HFFc6 (cell line): ENCODE data around the gene ZNF98. TPM values are rescaled to one million over a fixed set of nuclear protein-coding genes. Genes with fewer than 3 reads are reported as not detected.

Experiments
- DNase-seq: peaks from one replicate; pipeline ENCODE4 v3.0.0-alpha.2; 2018
- H3K27ac Mint-ChIP-seq: 2 replicates; pipeline ENCODE4 v1.8.0; 2020; ENCODE audit warnings: mild to moderate bottlenecking, mixed read lengths
- H3K27me3 Mint-ChIP-seq: 2 replicates; pipeline ENCODE4 v1.8.0; 2021; ENCODE audit warnings: mild to moderate bottlenecking, moderate library complexity, mixed read lengths; ENCODE audit not compliant: insufficient read depth
- H3K36me3 Mint-ChIP-seq: 2 replicates; pipeline ENCODE4 v1.8.0; 2021; ENCODE audit warnings: low read depth, mixed read lengths
- H3K4me1 Mint-ChIP-seq: 2 replicates; pipeline ENCODE4 v1.8.0; 2020; ENCODE audit warnings: low read depth, mixed read lengths
- H3K4me3 Mint-ChIP-seq: 2 replicates; pipeline ENCODE4 v1.8.0; 2020; ENCODE audit warnings: mild to moderate bottlenecking, moderate library complexity, mixed read lengths
- H3K9me3 Mint-ChIP-seq: 2 replicates; pipeline ENCODE4 v1.8.0; 2020; ENCODE audit warnings: mild to moderate bottlenecking, mixed read lengths
- total RNA-seq, 6 experiments: library from RNA; stranded (reverse); fragmentation: NEBNext Ultra II Directional; extraction: Animal tissue kit (Norgen Biotek cat#: 25700); gene quantifications; 2 replicates in 1 of 6; 3 replicates in 5 of 6; pipeline ENCODE4 v1.2.3, GENCODE V29; 2021
- TF ChIP-seq, protein P1 (sequence below): fragments of 200-600 bp; sonication (generic); IDR thresholded peaks from 2 replicates; pipeline ENCODE4 v1.5.0; 2021; ENCODE audit warnings: antibody characterized with exemption, mild to moderate bottlenecking

Gene ZNF98
- total RNA-seq, 6 experiments from 2014 or later: not detected

DNA sequence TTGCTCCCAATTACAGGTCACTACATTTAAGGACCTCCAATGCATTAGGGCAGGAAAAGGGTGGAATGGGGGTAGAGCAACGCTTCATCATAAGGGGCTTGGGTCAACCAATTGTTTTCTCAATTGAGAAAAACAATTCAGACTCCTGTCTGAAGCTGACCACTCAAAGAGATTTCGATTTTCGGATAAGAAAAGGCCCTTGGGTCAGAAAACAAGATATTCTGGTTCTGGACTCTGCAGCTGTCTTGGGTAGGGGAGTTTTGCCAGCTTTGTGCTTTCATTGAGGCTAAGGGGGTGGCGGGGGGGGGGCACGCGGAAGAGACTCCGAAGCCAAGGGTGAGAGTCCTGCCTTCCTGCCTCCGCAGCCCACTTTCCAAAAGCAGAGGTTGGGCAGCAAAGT, 4.8 kb upstream of the ZNF98 start:
- peaks cover 1% of the 10 kb centered on the region; the same call in 1 of the 2 replicates for H3K27me3 Mint-ChIP-seq
- TF ChIP-seq, protein P1, sequence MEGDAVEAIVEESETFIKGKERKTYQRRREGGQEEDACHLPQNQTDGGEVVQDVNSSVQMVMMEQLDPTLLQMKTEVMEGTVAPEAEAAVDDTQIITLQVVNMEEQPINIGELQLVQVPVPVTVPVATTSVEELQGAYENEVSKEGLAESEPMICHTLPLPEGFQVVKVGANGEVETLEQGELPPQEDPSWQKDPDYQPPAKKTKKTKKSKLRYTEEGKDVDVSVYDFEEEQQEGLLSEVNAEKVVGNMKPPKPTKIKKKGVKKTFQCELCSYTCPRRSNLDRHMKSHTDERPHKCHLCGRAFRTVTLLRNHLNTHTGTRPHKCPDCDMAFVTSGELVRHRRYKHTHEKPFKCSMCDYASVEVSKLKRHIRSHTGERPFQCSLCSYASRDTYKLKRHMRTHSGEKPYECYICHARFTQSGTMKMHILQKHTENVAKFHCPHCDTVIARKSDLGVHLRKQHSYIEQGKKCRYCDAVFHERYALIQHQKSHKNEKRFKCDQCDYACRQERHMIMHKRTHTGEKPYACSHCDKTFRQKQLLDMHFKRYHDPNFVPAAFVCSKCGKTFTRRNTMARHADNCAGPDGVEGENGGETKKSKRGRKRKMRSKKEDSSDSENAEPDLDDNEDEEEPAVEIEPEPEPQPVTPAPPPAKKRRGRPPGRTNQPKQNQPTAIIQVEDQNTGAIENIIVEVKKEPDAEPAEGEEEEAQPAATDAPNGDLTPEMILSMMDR: no peak
- H3K4me3 Mint-ChIP-seq: no peak overlapping the region
- H3K36me3 Mint-ChIP-seq: peaks cover 10% of the 10 kb centered on the region
- H3K27ac Mint-ChIP-seq: no peak overlapping the region
- peaks cover 55% of the 10 kb centered on the region for H3K9me3 Mint-ChIP-seq
- H3K4me1 Mint-ChIP-seq: no peaks in the 10 kb centered on the region
- DNase-seq: no peak

DNA sequence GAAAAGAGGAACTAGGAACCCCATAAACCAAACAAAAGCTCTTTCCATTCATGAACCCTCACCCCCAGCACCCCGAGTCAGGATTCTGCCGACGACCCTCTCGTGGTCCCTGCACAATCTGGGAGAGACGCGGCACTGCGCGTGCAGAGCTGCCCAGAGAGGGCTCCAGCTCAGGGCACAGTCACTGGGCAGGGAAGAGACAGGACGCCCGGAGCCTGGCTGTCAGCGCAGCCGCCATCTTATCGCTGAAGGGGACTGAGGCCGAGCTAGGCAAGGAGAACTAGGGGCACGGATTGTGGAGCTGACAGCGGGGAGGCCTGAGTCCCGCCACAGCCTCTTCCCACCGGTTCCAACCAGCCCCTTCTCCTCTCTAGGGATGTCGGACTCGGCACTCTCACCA, 349 bp downstream of the ZNF98 start:
- TF ChIP-seq, protein P1: no peak
- Mint-ChIP-seq H3K36me3 (peaks cover 5% of the 10 kb centered on the region; the same call in 1 of the 2 replicates), H3K4me3 (no peak overlapping the region), H3K4me1 (no peaks in the 10 kb centered on the region), H3K27ac (no peak overlapping the region), H3K9me3 (peaks cover 79% of the 10 kb centered on the region), H3K27me3 (peaks cover 1% of the 10 kb centered on the region; the same call in 1 of the 2 replicates)
- DNase-seq: no peak

DNA sequence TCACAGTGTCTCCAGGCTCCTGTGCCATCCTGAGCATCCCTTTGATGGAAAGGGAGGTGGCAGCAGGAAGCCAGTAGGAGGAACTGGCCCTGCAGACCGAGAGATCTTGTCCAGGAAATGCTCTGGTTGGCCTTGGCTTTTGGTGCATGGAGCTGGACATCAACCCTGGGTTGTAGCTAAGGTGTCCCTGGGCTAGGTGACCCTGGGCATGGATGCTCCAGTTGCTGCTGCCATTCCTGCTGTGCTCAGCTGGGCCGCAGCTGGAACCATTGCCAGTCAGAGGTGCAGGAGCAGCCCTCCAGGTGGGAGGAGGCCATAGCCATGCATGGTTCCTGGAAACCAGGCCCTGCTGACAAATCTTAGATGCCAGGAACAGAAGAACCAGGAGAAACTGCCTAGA, 67.5 kb downstream of the ZNF98 start:
- no peaks in the 10 kb centered on the region for H3K4me1 Mint-ChIP-seq
- TF ChIP-seq, protein P1: no peak
- H3K9me3 Mint-ChIP-seq: peaks cover 55% of the 10 kb centered on the region
- H3K4me3 Mint-ChIP-seq: no peak overlapping the region
- DNase-seq: no peak
- no peaks in the 10 kb centered on the region for H3K36me3 Mint-ChIP-seq
- H3K27ac Mint-ChIP-seq: no peak overlapping the region
- no peaks in the 10 kb centered on the region for H3K27me3 Mint-ChIP-seq

Other genes with a start within 250 kb of the ZNF98 start
- gene ZNF676, start 225.4 kb downstream of the ZNF98 start, total RNA-seq: not detected
- not detected for gene ZNF729, start 135.9 kb downstream of the ZNF98 start, total RNA-seq
- under 1 TPM in 1 of 6 experiments, not detected in 5; 0.07 TPM for gene ZNF492, start 212.0 kb upstream of the ZNF98 start, total RNA-seq